Endothelial cell of umbilical vein (primary cell): ENCODE data around the gene DENND2A. TPM values are rescaled to one million over a fixed set of nuclear protein-coding genes. Genes with fewer than 3 reads are reported as not detected.

Experiments
- BruUV-seq: library from RNA; stranded (reverse); fragments of 400-500 nt; replicated peaks from 2 replicates; lab custom pipeline; 2021; lab: Mats Ljungman, UMichigan
- CTCF ChIA-PET: fragments of 300-600, 350-600 bp; sonication (Branson Sonifier 250); formaldehyde crosslinking; loops from one replicate; lab custom pipeline; 2021; ENCODE audit warnings: antibody characterized with exemption, inconsistent platforms; lab: Charles Lee
- POLR2A ChIA-PET: fragments of 300-600, 350-600 bp; sonication (Branson Sonifier 250); formaldehyde crosslinking; loops from one replicate; lab custom pipeline; 2021; ENCODE audit warnings: antibody characterized with exemption, inconsistent platforms; lab: Charles Lee
- DNase-seq: peaks from one replicate; pipeline ENCODE4 v3.0.0-alpha.2; 2011; ENCODE audit warnings: low read depth, low spot score
- FAIRE-seq: peaks from 2 replicates; lab custom pipeline; 2011; peaks lifted over from hg19 to GRCh38; lab: Jason Lieb, UNC
- H2AFZ ChIP-seq: 2 replicates; pipeline ENCODE4 v1.6.0; 2012; ENCODE audit warnings: low read depth, low read length, control low read depth, inconsistent platforms
- H3K27ac ChIP-seq: 2 replicates; pipeline ENCODE4 v1.5.1; 2011; ENCODE audit warnings: low read depth, mild to moderate bottlenecking, control low read depth, low read length, moderate library complexity; ENCODE audit not compliant: insufficient read depth
- H3K27me3 ChIP-seq, 2 experiments: 2 replicates each; pipeline versions ENCODE4 v1.6.0 to v1.6.1; 2011; ENCODE audit warnings: low read length in 2 of 2, mixed read lengths in 1 of 2; ENCODE audit not compliant: control insufficient read depth in 2 of 2, insufficient read depth in 2 of 2
- H3K36me3 ChIP-seq, 2 experiments: 2 replicates in 1 of 2; 3 replicates in 1 of 2; pipeline ENCODE4 v1.5.1; 2011; ENCODE audit warnings: low read length in 2 of 2, mild to moderate bottlenecking in 1 of 2, moderate library complexity in 1 of 2; ENCODE audit not compliant: control insufficient read depth in 2 of 2, insufficient read depth in 2 of 2; ENCODE audit errors: extremely low read depth in 1 of 2
- H3K4me1 ChIP-seq: 3 replicates; pipeline ENCODE4 v1.5.1; 2011; ENCODE audit warnings: mild to moderate bottlenecking, low read length; ENCODE audit not compliant: control insufficient read depth, insufficient read depth; ENCODE audit errors: extremely low read depth
- H3K4me2 ChIP-seq: 2 replicates; pipeline ENCODE4 v1.6.1; 2011; ENCODE audit warnings: low read length, control low read depth, mixed read lengths; ENCODE audit not compliant: insufficient read depth
- H3K4me3 ChIP-seq, 3 experiments: fragments of 200-600 bp in 1 of 3; sonication (generic), shearing (Covaris generic) in 1 of 3; replicated peaks in 1 of 3; 2 replicates each; pipeline ENCODE4 v1.5.1; 2011 to 2016; ENCODE audit warnings: control low read depth in 3 of 3, low read length in 3 of 3, mild to moderate bottlenecking in 2 of 3, inconsistent platforms in 1 of 3, low read depth in 1 of 3, moderate library complexity in 1 of 3; ENCODE audit not compliant: insufficient read depth in 1 of 3
- H3K79me2 ChIP-seq: 2 replicates; pipeline ENCODE4 v1.6.0; 2012; ENCODE audit warnings: low read length, inconsistent platforms; ENCODE audit not compliant: control insufficient read depth, insufficient read depth
- H3K9ac ChIP-seq: replicated peaks from 2 replicates; pipeline ENCODE3; 2011; ENCODE audit warnings: low read length, control low read depth; ENCODE audit not compliant: insufficient read depth; ENCODE audit errors: extremely low read depth
- H3K9me1 ChIP-seq: replicated peaks from 3 replicates; pipeline ENCODE4 v1.6.0; 2011; ENCODE audit warnings: mild to moderate bottlenecking, low read length; ENCODE audit not compliant: control insufficient read depth, insufficient read depth; ENCODE audit errors: extremely low read depth
- H3K9me3 ChIP-seq: replicated peaks from 2 replicates; pipeline ENCODE4 v1.5.1; 2012; ENCODE audit warnings: low read length, inconsistent platforms; ENCODE audit not compliant: control insufficient read depth, insufficient read depth
- H4K20me1 ChIP-seq: replicated peaks from 2 replicates; pipeline ENCODE3; 2011; ENCODE audit warnings: mild to moderate bottlenecking, low read length; ENCODE audit not compliant: control insufficient read depth, insufficient read depth; ENCODE audit errors: extremely low read depth
- CTCF ChIP-seq, 2 donors: IDR thresholded peaks; 1 replicate in 1 of 2; 2 replicates in 1 of 2; pipeline ENCODE4 v1.5.1; 2011; ENCODE audit warnings: low read length in 2 of 2, mild to moderate bottlenecking in 2 of 2, moderate library complexity in 2 of 2, control low read depth in 1 of 2, inconsistent platforms in 1 of 2, low read depth in 1 of 2; ENCODE audit not compliant: insufficient read depth in 1 of 2; ENCODE audit errors: extremely low read depth in 1 of 2
- EZH2 ChIP-seq: IDR thresholded peaks from 2 replicates; pipeline ENCODE4 v1.6.1; 2012; ENCODE audit warnings: borderline replicate concordance, low read depth, mild to moderate bottlenecking, moderate library complexity, low read length, inconsistent platforms; ENCODE audit not compliant: severe bottlenecking
- FOS ChIP-seq: IDR thresholded peaks from 2 replicates; pipeline ENCODE4 v1.6.1; 2011; ENCODE audit warnings: mild to moderate bottlenecking, low read length, moderate library complexity, borderline replicate concordance; ENCODE audit not compliant: insufficient read depth
- GATA2 ChIP-seq: IDR thresholded peaks from 2 replicates; pipeline ENCODE4 v1.7.0; 2011; ENCODE audit warnings: low read depth, mild to moderate bottlenecking, moderate library complexity, mixed read lengths, low read length; ENCODE audit not compliant: insufficient read length, insufficient read depth
- MAX ChIP-seq: IDR thresholded peaks from 2 replicates; pipeline ENCODE4 v1.6.1; 2011; ENCODE audit not compliant: insufficient read depth, insufficient read length
- MYC ChIP-seq: IDR thresholded peaks from one replicate; pipeline ENCODE4 v1.6.1; 2011; ENCODE audit warnings: mild to moderate bottlenecking, low read depth, low read length
- POLR2A ChIP-seq: IDR thresholded peaks from 2 replicates; pipeline ENCODE4 v1.6.1; 2012; ENCODE audit warnings: low read depth, mild to moderate bottlenecking, control low read depth, low read length
- dilution Hi-C: fragments of 300-500 bp; cut with MboI; formaldehyde crosslinking; loops from one replicate; pipeline ENCODE4 v1.15.0; 2019; ENCODE audit warnings: low sequenced_read_pairs; ENCODE audit not compliant: extremely low pct_ligation_motif_present
- intact Hi-C: fragments of 100-400 bp; cut with micrococcal nuclease; formaldehyde crosslinking; loops from one replicate; pipeline ENCODE4 v1.10.0; 2022
- polyA plus RNA-seq, 4 experiments: library from polyadenylated mRNA; depleted of rRNA in 3 of 4; stranded (reverse) in 3 of 4; unstranded in 1 of 4; fragments of >200 nt; gene quantifications; 2 replicates each; pipeline versions ENCODE4 v1.2.1 to v1.2.3, GENCODE V29; 2011 to 2012; ENCODE audit warnings: missing spikeins in 1 of 4
- total RNA-seq: library from RNA; stranded (reverse); gene quantifications from 2 replicates; pipeline ENCODE4 v1.2.3, GENCODE V29; 2021

Gene DENND2A
- total and polyA plus RNA-seq, 2 donors (not counting 3 experiments of a cell fraction or from before 2014, with no cell fraction given) = 0.33 TPM; not detected in 1

- H4K20me1 ChIP-seq = no peaks in the 10 kb centered on the region
- no peaks in the 10 kb centered on the region for H3K9me3 ChIP-seq
- H3K4me2 ChIP-seq = no peak overlapping the region
- CTCF ChIA-PET = no interaction called here
- no peak overlapping the region for H3K27ac ChIP-seq
- H3K9ac ChIP-seq = no peak overlapping the region
- intact Hi-C loops (no loop called here), dilution Hi-C loops (no loop called here)
- BruUV-seq = no TSS peak
- no peak overlapping the region for H2AFZ ChIP-seq
- no peak for TF ChIP-seq EZH2
- TF ChIP-seq MYC = no peak
- no peak for TF ChIP-seq POLR2A
- TF ChIP-seq FOS = no peak
- TF ChIP-seq MAX = no peak
- no peak for TF ChIP-seq CTCF (IDR thresholded peaks at IDR 0.05; ENCODE audit: extremely low read depth in 1 of 2, insufficient read depth in 1 of 2, low read depth in 1 of 2, low read length in 2 of 2)
- no peak for TF ChIP-seq GATA2
- POLR2A ChIA-PET = no interaction called here
- H3K36me3 ChIP-seq = no peaks in the 10 kb centered on the region
- no peaks in the 10 kb centered on the region for H3K79me2 ChIP-seq
- H3K4me1 ChIP-seq = no peaks in the 10 kb centered on the region
- no peak for DNase-seq
- no peak overlapping the region for H3K4me3 ChIP-seq
- no peaks in the 10 kb centered on the region for H3K27me3 ChIP-seq
- FAIRE-seq = no peak
- H3K9me1 ChIP-seq = no peaks in the 10 kb centered on the region
Measured at GRCh38 chr7:140605337-140605736, 35.3 kb downstream of the DENND2A start.
